Measurements from ENCODE around the gene C4orf36. TPM values are rescaled to one million over a fixed set of nuclear protein-coding genes. Genes with fewer than 3 reads are reported as not detected.

C4orf36 gene
- total and polyA plus RNA-seq, 2 donors (not counting 1 experiment from before 2014, with no cell fraction given): 0.98 to 6.3 TPM

DNA sequence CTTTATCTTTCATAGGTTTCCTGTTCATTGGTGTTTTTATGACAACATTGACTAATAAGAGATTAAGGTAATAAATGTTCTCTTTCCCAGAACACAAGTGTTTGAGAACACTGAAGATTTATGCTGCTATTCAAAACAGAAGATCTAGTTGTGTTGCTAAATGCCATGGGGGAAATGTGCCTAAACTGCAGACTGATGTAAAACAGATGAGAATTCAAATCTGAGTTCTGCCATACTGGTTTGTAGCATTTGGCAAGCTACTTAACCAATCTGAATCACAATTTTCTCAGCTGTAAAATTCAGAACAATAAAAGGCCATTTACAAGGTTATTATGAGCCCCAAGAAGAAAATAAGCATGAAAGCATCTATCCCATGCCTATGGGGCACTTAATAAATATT, 45.3 kb downstream of the C4orf36 start:
- H3K36me3 ChIP-seq (ENCODE audit: control insufficient read depth, insufficient read depth, low read length): no peaks in the 10 kb centered on the region
- H3K9me3 ChIP-seq (ENCODE audit: control insufficient read depth, insufficient read depth, low read depth, low read length): no peaks in the 10 kb centered on the region
- no peak overlapping the region for H3K27ac ChIP-seq (ENCODE audit: insufficient read depth, low read length)
- H3K27me3 ChIP-seq (ENCODE audit: control insufficient read depth, insufficient read depth, low read length): no peaks in the 10 kb centered on the region
- H3K4me2 ChIP-seq (ENCODE audit: extremely low read depth, insufficient read depth, low read length): no peak overlapping the region
- no peak overlapping the region for H2AFZ ChIP-seq (ENCODE audit: low read length)
- H3K4me3 ChIP-seq (replicated peaks in 1 of 4; ENCODE audit: control extremely low read depth in 1 of 4, insufficient read depth in 1 of 4, low read depth in 3 of 4, low read length in 4 of 4): no peak overlapping the region
- peak; percentile 40 to 44 for DNase-seq (ENCODE audit: low read depth in 2 of 2)
- no peaks in the 10 kb centered on the region for H4K20me1 ChIP-seq (ENCODE audit: control insufficient read depth, extremely low read depth, insufficient read depth, low read length)
- H3K9ac ChIP-seq (ENCODE audit: insufficient read depth, low read length): no peak overlapping the region
- TF ChIP-seq, protein P1, sequence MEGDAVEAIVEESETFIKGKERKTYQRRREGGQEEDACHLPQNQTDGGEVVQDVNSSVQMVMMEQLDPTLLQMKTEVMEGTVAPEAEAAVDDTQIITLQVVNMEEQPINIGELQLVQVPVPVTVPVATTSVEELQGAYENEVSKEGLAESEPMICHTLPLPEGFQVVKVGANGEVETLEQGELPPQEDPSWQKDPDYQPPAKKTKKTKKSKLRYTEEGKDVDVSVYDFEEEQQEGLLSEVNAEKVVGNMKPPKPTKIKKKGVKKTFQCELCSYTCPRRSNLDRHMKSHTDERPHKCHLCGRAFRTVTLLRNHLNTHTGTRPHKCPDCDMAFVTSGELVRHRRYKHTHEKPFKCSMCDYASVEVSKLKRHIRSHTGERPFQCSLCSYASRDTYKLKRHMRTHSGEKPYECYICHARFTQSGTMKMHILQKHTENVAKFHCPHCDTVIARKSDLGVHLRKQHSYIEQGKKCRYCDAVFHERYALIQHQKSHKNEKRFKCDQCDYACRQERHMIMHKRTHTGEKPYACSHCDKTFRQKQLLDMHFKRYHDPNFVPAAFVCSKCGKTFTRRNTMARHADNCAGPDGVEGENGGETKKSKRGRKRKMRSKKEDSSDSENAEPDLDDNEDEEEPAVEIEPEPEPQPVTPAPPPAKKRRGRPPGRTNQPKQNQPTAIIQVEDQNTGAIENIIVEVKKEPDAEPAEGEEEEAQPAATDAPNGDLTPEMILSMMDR (conservative IDR thresholded peaks at IDR 0.05 in 1 of 2, IDR thresholded peaks at IDR 0.05 in 1 of 2; ENCODE audit: low read depth in 1 of 2, low read length in 2 of 2): no peak
- TF ChIP-seq EZH2 (IDR thresholded peaks at IDR 0.05; ENCODE audit: low read length, missing control alignments): no peak
- no peaks in the 10 kb centered on the region for H3K4me1 ChIP-seq (ENCODE audit: control insufficient read depth, extremely low read depth, insufficient read depth, low read length)
- no peaks in the 10 kb centered on the region for H3K79me2 ChIP-seq (ENCODE audit: control insufficient read depth, insufficient read depth, low read length)

GRCh38 chr4:86845593-86845992, 46.6 kb downstream of the C4orf36 start:
- Histone ChIP-seq H3K4me2 (ENCODE audit: extremely low read depth, insufficient read depth, low read length) (no peak overlapping the region), H3K27me3 (ENCODE audit: control insufficient read depth, insufficient read depth, low read length) (no peaks in the 10 kb centered on the region), H2AFZ (ENCODE audit: low read length) (no peak overlapping the region), H3K27ac (ENCODE audit: insufficient read depth, low read length) (no peak overlapping the region), H3K4me1 (ENCODE audit: control insufficient read depth, extremely low read depth, insufficient read depth, low read length) (no peaks in the 10 kb centered on the region), H3K36me3 (ENCODE audit: control insufficient read depth, insufficient read depth, low read length) (no peaks in the 10 kb centered on the region), H3K79me2 (ENCODE audit: control insufficient read depth, insufficient read depth, low read length) (no peaks in the 10 kb centered on the region), H3K4me3 (replicated peaks in 1 of 4; ENCODE audit: control extremely low read depth in 1 of 4, insufficient read depth in 1 of 4, low read depth in 3 of 4, low read length in 4 of 4) (no peak overlapping the region), H4K20me1 (ENCODE audit: control insufficient read depth, extremely low read depth, insufficient read depth, low read length) (no peaks in the 10 kb centered on the region), H3K9me3 (ENCODE audit: control insufficient read depth, insufficient read depth, low read depth, low read length) (no peaks in the 10 kb centered on the region), H3K9ac (ENCODE audit: insufficient read depth, low read length) (no peak overlapping the region)
- no peak for DNase-seq (ENCODE audit: low read depth in 2 of 2)
- TF ChIP-seq, protein P1 (conservative IDR thresholded peaks at IDR 0.05 in 1 of 2, IDR thresholded peaks at IDR 0.05 in 1 of 2; ENCODE audit: low read depth in 1 of 2, low read length in 2 of 2): no peak
- no peak for TF ChIP-seq EZH2 (IDR thresholded peaks at IDR 0.05; ENCODE audit: low read length, missing control alignments)

DNA sequence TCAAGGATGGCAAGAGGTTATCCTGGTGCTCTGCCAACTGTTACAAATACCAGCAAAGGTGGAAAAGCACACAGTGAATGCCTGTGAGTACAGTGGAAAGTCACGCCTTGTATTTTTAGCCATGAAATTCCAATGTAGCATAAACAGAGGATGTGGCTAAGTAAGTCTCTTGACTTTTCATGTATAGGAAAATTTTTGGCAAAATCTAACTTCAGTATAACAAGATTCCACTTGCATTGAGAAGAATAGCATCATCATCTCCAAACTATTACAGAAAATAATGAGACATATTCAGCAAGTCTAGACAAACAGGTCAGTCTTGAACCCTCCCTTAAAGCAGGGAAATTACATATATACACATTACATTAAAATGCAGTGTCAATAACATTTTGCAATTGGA, 50.9 kb downstream of the C4orf36 start:
- Histone ChIP-seq H3K27ac (ENCODE audit: insufficient read depth, low read length) (no peak overlapping the region), H3K79me2 (ENCODE audit: control insufficient read depth, insufficient read depth, low read length) (no peaks in the 10 kb centered on the region), H2AFZ (ENCODE audit: low read length) (no peak overlapping the region), H3K36me3 (ENCODE audit: control insufficient read depth, insufficient read depth, low read length) (no peaks in the 10 kb centered on the region), H4K20me1 (ENCODE audit: control insufficient read depth, extremely low read depth, insufficient read depth, low read length) (no peaks in the 10 kb centered on the region), H3K4me3 (replicated peaks in 1 of 4; ENCODE audit: control extremely low read depth in 1 of 4, insufficient read depth in 1 of 4, low read depth in 3 of 4, low read length in 4 of 4) (no peak overlapping the region), H3K9ac (ENCODE audit: insufficient read depth, low read length) (no peak overlapping the region), H3K27me3 (ENCODE audit: control insufficient read depth, insufficient read depth, low read length) (no peaks in the 10 kb centered on the region), H3K4me1 (ENCODE audit: control insufficient read depth, extremely low read depth, insufficient read depth, low read length) (peaks cover 3% of the 10 kb centered on the region), H3K9me3 (ENCODE audit: control insufficient read depth, insufficient read depth, low read depth, low read length) (no peaks in the 10 kb centered on the region), H3K4me2 (ENCODE audit: extremely low read depth, insufficient read depth, low read length) (no peak overlapping the region)
- no peak for DNase-seq (ENCODE audit: low read depth in 2 of 2)
- no peak for TF ChIP-seq EZH2 (IDR thresholded peaks at IDR 0.05; ENCODE audit: low read length, missing control alignments)
- TF ChIP-seq, protein P1 (conservative IDR thresholded peaks at IDR 0.05 in 1 of 2, IDR thresholded peaks at IDR 0.05 in 1 of 2; ENCODE audit: low read depth in 1 of 2, low read length in 2 of 2): no peak
